WTC11 (cell line): ENCODE results near the gene ATP6V0E1.

Experiments
- CREM ChIP-seq: sonication (generic); formaldehyde crosslinking; IDR thresholded peaks from 2 replicates; pipeline ENCODE4 v1.8.1; 2022; ENCODE audit warnings: mild to moderate bottlenecking, missing genetic modification reagents, moderate library complexity
- CTCF ChIP-seq: fragments of 200-600 bp; IDR thresholded peaks from 2 replicates; pipeline ENCODE4 v1.8.0; 2022; ENCODE audit warnings: antibody characterized with exemption
- FOXK1 ChIP-seq: sonication (generic); formaldehyde crosslinking; IDR thresholded peaks from 2 replicates; pipeline ENCODE4 v1.8.0; 2022; ENCODE audit warnings: mild to moderate bottlenecking, moderate library complexity, missing genetic modification reagents
- NR3C1 ChIP-seq: sonication (generic); formaldehyde crosslinking; conservative IDR thresholded peaks from 2 replicates; pipeline ENCODE4 v1.8.1; 2023; ENCODE audit warnings: low read depth, mild to moderate bottlenecking, missing genetic modification reagents
- TF ChIP-seq, protein P1 (sequence below): sonication (generic); formaldehyde crosslinking; IDR thresholded peaks from 2 replicates; pipeline ENCODE4 v1.8.0; 2022; ENCODE audit warnings: mild to moderate bottlenecking, missing genetic modification reagents

GRCh38 chr5:173041881-173042762 lies 58.6 kb downstream of the ATP6V0E1 start:
- TF ChIP-seq CREM (CRISPR knock-in tag) (no peak), CTCF (no peak), FOXK1 (CRISPR knock-in tag) (no peak), NR3C1 (CRISPR knock-in tag) (no peak)
- TF ChIP-seq, protein P1, sequence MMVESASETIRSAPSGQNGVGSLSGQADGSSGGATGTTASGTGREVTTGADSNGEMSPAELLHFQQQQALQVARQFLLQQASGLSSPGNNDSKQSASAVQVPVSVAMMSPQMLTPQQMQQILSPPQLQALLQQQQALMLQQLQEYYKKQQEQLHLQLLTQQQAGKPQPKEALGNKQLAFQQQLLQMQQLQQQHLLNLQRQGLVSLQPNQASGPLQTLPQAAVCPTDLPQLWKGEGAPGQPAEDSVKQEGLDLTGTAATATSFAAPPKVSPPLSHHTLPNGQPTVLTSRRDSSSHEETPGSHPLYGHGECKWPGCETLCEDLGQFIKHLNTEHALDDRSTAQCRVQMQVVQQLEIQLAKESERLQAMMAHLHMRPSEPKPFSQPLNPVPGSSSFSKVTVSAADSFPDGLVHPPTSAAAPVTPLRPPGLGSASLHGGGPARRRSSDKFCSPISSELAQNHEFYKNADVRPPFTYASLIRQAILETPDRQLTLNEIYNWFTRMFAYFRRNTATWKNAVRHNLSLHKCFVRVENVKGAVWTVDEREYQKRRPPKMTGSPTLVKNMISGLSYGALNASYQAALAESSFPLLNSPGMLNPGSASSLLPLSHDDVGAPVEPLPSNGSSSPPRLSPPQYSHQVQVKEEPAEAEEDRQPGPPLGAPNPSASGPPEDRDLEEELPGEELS = no peak
